PC-9 (cell line): ENCODE data around the gene ZFP91. TPM values are rescaled to one million over a fixed set of nuclear protein-coding genes. Genes with fewer than 3 reads are reported as not detected.

Experiments
- BruUV-seq: library from RNA; stranded (reverse); fragments of 400-500 nt; replicated peaks from 2 replicates; lab custom pipeline; 2021; lab: Mats Ljungman, UMichigan
- CTCF ChIA-PET: fragments of 300-600 bp; sonication (Branson Sonifier 250); formaldehyde crosslinking; loops from one replicate; lab custom pipeline; 2022; ENCODE audit warnings: antibody characterized with exemption; lab: Charles Lee
- POLR2A ChIA-PET: fragments of 300-600 bp; sonication (Branson Sonifier 250); formaldehyde crosslinking; loops from one replicate; lab custom pipeline; 2022; ENCODE audit warnings: antibody characterized with exemption; ENCODE audit not compliant: unreplicated experiment; lab: Charles Lee
- DNase-seq, 2 experiments: peaks; one replicate each; pipeline versions ENCODE4 v3.0.0 to v3.0.0-alpha.2; 2015 to 2022; ENCODE audit warnings: mixed read lengths in 1 of 2
- H2AFZ ChIP-seq: fragments of 200-600 bp; sonication (generic); 2 replicates; pipeline ENCODE4 v1.8.1; 2017; ENCODE audit warnings: antibody characterized with exemption
- H3F3A ChIP-seq: fragments of 200-600 bp; sonication (generic); 2 replicates; pipeline ENCODE4 v1.8.1; 2017; ENCODE audit warnings: antibody characterized with exemption, mild to moderate bottlenecking, low read depth; ENCODE audit not compliant: insufficient read depth
- H3K27ac ChIP-seq: fragments of 200-600 bp; sonication (generic); 2 replicates; pipeline ENCODE4 v1.6.1; 2016; ENCODE audit warnings: mixed run types
- H3K27me3 ChIP-seq: fragments of 200-600 bp; sonication (generic); 2 replicates; pipeline ENCODE4 v1.6.1; 2016; ENCODE audit warnings: low read depth, mixed run types; ENCODE audit not compliant: insufficient read depth
- H3K36me3 ChIP-seq: fragments of 200-600 bp; sonication (generic); 2 replicates; pipeline ENCODE4 v1.6.1; 2016; ENCODE audit warnings: low read depth, mixed run types
- H3K4me1 ChIP-seq: fragments of 200-600 bp; sonication (generic); replicated peaks from 2 replicates; pipeline ENCODE4 v1.6.1; 2016; ENCODE audit warnings: mixed run types; ENCODE audit not compliant: insufficient read depth
- H3K4me2 ChIP-seq: fragments of 200-600 bp; sonication (generic); 2 replicates; pipeline ENCODE4 v1.6.1; 2017; ENCODE audit warnings: mixed run types
- H3K4me3 ChIP-seq: fragments of 200-600 bp; sonication (generic); 2 replicates; pipeline ENCODE4 v1.6.1; 2016; ENCODE audit warnings: mixed run types
- H3K79me2 ChIP-seq: fragments of 200-600 bp; sonication (generic); 2 replicates; pipeline ENCODE4 v1.6.1; 2017; ENCODE audit warnings: low read depth, mixed run types
- H3K9me2 ChIP-seq: fragments of 200-600 bp; sonication (generic); 2 replicates; pipeline ENCODE4 v1.8.1; 2017; ENCODE audit warnings: mild to moderate bottlenecking; ENCODE audit not compliant: insufficient read depth
- H3K9me3 ChIP-seq: fragments of 200-600 bp; sonication (generic); 2 replicates; pipeline ENCODE4 v1.8.1; 2016; ENCODE audit warnings: low read depth; ENCODE audit not compliant: insufficient read depth
- H4K20me1 ChIP-seq: fragments of 200-600 bp; sonication (generic); 2 replicates; pipeline ENCODE4 v1.8.1; 2017; ENCODE audit not compliant: insufficient read depth
- EZH2 ChIP-seq: fragments of 200-600 bp; sonication (generic); IDR thresholded peaks from 2 replicates; pipeline ENCODE4 v1.8.0; 2017; ENCODE audit warnings: antibody characterized with exemption, low read depth
- intact Hi-C: fragments of 100-400 bp; cut with micrococcal nuclease; formaldehyde crosslinking; loops from one replicate; pipeline ENCODE4 v1.10.0; 2022; ENCODE audit not compliant: unreplicated experiment
- total RNA-seq: library from RNA; stranded (reverse); gene quantifications from 2 replicates; pipeline ENCODE4 v1.2.3, GENCODE V29; 2021
- TF ChIP-seq, protein P1 (sequence below): fragments of 200-600 bp; sonication (generic); conservative IDR thresholded peaks from 2 replicates; pipeline ENCODE4 v1.6.1; 2017; ENCODE audit warnings: mixed run types, antibody characterized with exemption, mild to moderate bottlenecking, moderate library complexity

The ZFP91 gene
- total RNA-seq, 1 experiment from 2014 or later = 67.5 TPM

DNA sequence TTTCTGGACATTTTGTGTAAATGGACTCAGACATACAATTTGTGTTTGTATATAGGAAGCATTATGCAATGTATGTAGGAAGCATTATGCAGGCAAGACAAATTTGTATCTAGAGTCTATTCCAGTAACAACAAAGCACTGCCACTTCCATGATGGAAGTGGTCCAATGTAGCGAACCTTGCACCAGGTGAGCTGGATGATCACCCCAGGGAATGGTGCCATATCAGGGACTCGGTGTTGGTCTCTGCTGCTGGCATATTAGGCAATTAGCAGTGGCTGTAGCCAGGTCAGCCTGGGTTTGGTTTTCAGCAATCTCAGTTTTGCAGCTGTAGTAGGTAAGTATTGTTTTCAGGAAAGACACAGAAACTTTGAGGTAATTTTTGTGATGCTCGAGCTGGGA, 12.8 kb downstream of the ZFP91 start:
- Histone ChIP-seq H3K9me2 (no peaks in the 10 kb centered on the region), H3K36me3 (peaks cover 35% of the 10 kb centered on the region), H3K27ac (no peak overlapping the region), H3K4me1 (no peaks in the 10 kb centered on the region), H3K27me3 (no peaks in the 10 kb centered on the region), H3K9me3 (no peaks in the 10 kb centered on the region), H2AFZ (no peak overlapping the region), H3K4me2 (no peak overlapping the region), H3K4me3 (no peak overlapping the region), H3K79me2 (peaks cover 94% of the 10 kb centered on the region), H3F3A (no peaks in the 10 kb centered on the region; the same call in 1 of the 2 replicates), H4K20me1 (peaks cover 31% of the 10 kb centered on the region; the same call in 1 of the 2 replicates)
- POLR2A ChIA-PET = no interaction called here
- no TSS peak for BruUV-seq
- intact Hi-C loops = no loop called here
- no peak for DNase-seq
- no peak for TF ChIP-seq EZH2
- TF ChIP-seq, protein P1, sequence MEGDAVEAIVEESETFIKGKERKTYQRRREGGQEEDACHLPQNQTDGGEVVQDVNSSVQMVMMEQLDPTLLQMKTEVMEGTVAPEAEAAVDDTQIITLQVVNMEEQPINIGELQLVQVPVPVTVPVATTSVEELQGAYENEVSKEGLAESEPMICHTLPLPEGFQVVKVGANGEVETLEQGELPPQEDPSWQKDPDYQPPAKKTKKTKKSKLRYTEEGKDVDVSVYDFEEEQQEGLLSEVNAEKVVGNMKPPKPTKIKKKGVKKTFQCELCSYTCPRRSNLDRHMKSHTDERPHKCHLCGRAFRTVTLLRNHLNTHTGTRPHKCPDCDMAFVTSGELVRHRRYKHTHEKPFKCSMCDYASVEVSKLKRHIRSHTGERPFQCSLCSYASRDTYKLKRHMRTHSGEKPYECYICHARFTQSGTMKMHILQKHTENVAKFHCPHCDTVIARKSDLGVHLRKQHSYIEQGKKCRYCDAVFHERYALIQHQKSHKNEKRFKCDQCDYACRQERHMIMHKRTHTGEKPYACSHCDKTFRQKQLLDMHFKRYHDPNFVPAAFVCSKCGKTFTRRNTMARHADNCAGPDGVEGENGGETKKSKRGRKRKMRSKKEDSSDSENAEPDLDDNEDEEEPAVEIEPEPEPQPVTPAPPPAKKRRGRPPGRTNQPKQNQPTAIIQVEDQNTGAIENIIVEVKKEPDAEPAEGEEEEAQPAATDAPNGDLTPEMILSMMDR = no peak
- CTCF ChIA-PET = no interaction called here

DNA sequence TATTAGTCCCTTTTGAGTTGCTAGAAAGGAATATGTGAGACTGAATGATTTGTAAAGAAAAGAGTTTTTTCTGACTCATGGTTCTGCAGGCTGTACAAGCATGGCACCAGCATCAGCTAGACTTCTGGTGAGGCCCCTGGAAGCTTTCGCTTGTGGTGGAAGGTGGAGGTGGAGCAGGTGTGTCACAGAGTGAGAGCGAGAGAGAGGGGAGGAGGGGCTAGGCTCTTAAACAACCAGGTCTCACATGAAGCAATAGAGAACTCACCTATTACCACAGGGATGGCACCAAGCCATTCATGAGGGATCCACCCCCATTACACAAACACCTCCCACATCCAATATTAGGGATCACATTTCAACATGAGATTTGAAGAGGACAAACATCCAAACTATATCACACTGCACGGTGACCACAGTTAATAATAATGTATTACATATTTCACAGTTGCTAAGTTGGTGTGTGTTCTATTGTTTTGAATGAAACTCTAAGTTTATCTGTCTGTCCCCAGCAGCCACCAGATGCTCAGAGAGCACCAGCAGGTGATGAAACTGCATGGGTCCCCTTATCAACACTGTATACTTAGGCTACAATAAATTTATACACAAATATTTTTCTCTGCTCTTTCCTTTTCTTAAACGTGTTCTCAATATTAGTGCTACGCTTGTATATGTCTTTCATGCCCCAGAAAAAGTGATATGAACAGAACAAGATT, 14.1 kb downstream of the ZFP91 start:
- intact Hi-C loops = no loop called here
- Histone ChIP-seq H2AFZ (no peak overlapping the region), H3F3A (no peaks in the 10 kb centered on the region), H3K9me2 (no peaks in the 10 kb centered on the region), H3K79me2 (peaks cover 94% of the 10 kb centered on the region), H3K36me3 (peaks cover 30% of the 10 kb centered on the region), H3K27me3 (no peaks in the 10 kb centered on the region), H3K9me3 (no peaks in the 10 kb centered on the region), H3K4me3 (no peak overlapping the region), H3K4me1 (no peaks in the 10 kb centered on the region), H3K27ac (no peak overlapping the region), H3K4me2 (no peak overlapping the region), H4K20me1 (peaks cover 34% of the 10 kb centered on the region)
- POLR2A ChIA-PET = no interaction called here
- TF ChIP-seq, protein P1 = no peak
- no peak for TF ChIP-seq EZH2
- CTCF ChIA-PET = no interaction called here
- DNase-seq = no peak
- no TSS peak for BruUV-seq

DNA sequence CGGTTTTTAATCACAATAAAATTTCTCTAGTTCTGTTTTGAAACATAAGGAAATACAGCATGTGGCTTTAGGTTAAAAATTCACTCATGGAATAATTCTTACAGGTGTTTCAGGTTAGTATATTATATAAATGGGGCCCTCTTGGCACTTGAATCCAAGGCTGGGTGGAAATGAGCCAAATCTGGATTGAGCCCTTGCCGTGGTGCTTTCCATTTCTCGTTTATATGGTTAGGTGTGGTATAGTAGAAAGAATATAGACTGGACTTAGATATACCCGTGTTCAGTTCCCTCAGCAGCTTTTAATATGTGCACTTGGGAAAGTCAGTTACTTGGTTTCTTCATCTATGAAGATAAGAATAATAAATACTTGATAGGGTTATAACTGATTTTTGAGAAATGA, 16.0 kb downstream of the ZFP91 start:
- CTCF ChIA-PET = interaction anchor here (0.7 kb wide), 1 partner anchor 25 kb away, joined by 6 read pairs; no protein-coding TSS in a partner anchor
- intact Hi-C loops = no loop called here

More for the DNA sequence above, 16.0 kb downstream of the ZFP91 start:
- Histone ChIP-seq H3K79me2 (peaks cover 97% of the 10 kb centered on the region), H3K4me3 (no peak overlapping the region), H3K36me3 (peaks cover 25% of the 10 kb centered on the region), H3K4me1 (no peaks in the 10 kb centered on the region), H4K20me1 (peaks cover 53% of the 10 kb centered on the region), H3K9me3 (no peaks in the 10 kb centered on the region), H3K9me2 (no peaks in the 10 kb centered on the region), H3K4me2 (no peak overlapping the region), H3K27ac (no peak overlapping the region), H3F3A (no peaks in the 10 kb centered on the region), H2AFZ (no peak overlapping the region), H3K27me3 (no peaks in the 10 kb centered on the region)
- BruUV-seq = no TSS peak
- POLR2A ChIA-PET = no interaction called here
- no peak for DNase-seq
- TF ChIP-seq, protein P1 = no peak
- no peak for TF ChIP-seq EZH2
